Right lobe of liver (tissue), 4 donors: Measurements from ENCODE around the gene ZNF93.

ENCODE experiments used
- CTCF ChIP-seq, 4 donors: fragments of 200-600 bp in 3 of 4; fragments of 450-650 bp in 1 of 4; IDR thresholded peaks; one replicate each; pipeline versions ENCODE4 v1.5.1 to v1.8.0; 2016 to 2022; ENCODE audit warnings: antibody characterized with exemption in 4 of 4, mild to moderate bottlenecking in 2 of 4
- POLR2A ChIP-seq: fragments of 450-650 bp; IDR thresholded peaks from one replicate; pipeline ENCODE4 v1.6.1; 2017; ENCODE audit warnings: antibody characterized with exemption, mild to moderate bottlenecking
- donor health status: DM: no; HTN: no; CAD: no.
- donor health status: DM: no; HTN: no; CAD: no.
- donor health status: DM: no; HTN: yes; CAD: no.

GRCh38 chr19:19865750-19866610 lies 34.8 kb upstream of the ZNF93 start, which contains the start of gene ZNF253:
- TF ChIP-seq POLR2A (peak; percentile 96), CTCF (IDR thresholded peaks at IDR 0.05) (no peak)
